HTR-8/SVneo (cell line): ENCODE measurements around the gene TRIM2.
"Not testable (repeated sequence)": the region's sequence is repeated elsewhere in the genome, so short reads cannot be mapped to it uniquely, and the experiment has no call there.

Experiments
- DNase-seq: peaks from one replicate; pipeline ENCODE4 v3.0.0; 2011; ENCODE audit warnings: low spot score, mixed read lengths; ENCODE audit not compliant: insufficient read length
- FAIRE-seq: peaks from 2 replicates; lab custom pipeline; 2011; peaks lifted over from hg19 to GRCh38; lab: Jason Lieb, UNC

The TRIM2 gene

GRCh38 chr4:153186046-153186728 is 18.1 kb upstream of the TRIM2 start:
- no peak for FAIRE-seq
- DNase-seq, result no peak

GRCh38 chr4:153189016-153189801 is 15.0 kb upstream of the TRIM2 start:
- FAIRE-seq, result no peak
- DNase-seq, result no peak

GRCh38 chr4:153191795-153192363 is 12.4 kb upstream of the TRIM2 start:
- no peak for FAIRE-seq
- no peak for DNase-seq

GRCh38 chr4:153197301-153197700 is 6.9 kb upstream of the TRIM2 start:
- FAIRE-seq (no peak), DNase-seq (no peak)

- no peak for FAIRE-seq
- DNase-seq, result no peak
Observed at GRCh38 chr4:153198719-153199118, 5.5 kb upstream of the TRIM2 start.

- FAIRE-seq, DNase-seq: not testable (repeated sequence)
Observed at GRCh38 chr4:153203746-153204145, 497 bp upstream of the TRIM2 start.

- no peak for DNase-seq
- no peak for FAIRE-seq
Observed at GRCh38 chr4:153204728-153205648, 745 bp downstream of the TRIM2 start.

GRCh38 chr4:153205757-153206156 is 1.5 kb downstream of the TRIM2 start:
- no peak for DNase-seq
- no peak for FAIRE-seq

GRCh38 chr4:153206534-153206933 is 2.3 kb downstream of the TRIM2 start:
- FAIRE-seq (no peak), DNase-seq (no peak)

GRCh38 chr4:153207027-153207426 is 2.8 kb downstream of the TRIM2 start:
- DNase-seq (no peak), FAIRE-seq (no peak)

GRCh38 chr4:153207567-153207966 is 3.3 kb downstream of the TRIM2 start:
- peak; percentile 56 for DNase-seq
- FAIRE-seq, result peak; percentile 33

GRCh38 chr4:153209410-153209809 is 5.2 kb downstream of the TRIM2 start:
- FAIRE-seq, result no peak
- no peak for DNase-seq

- no peak for FAIRE-seq
- no peak for DNase-seq
Observed at GRCh38 chr4:153210727-153211126, 6.5 kb downstream of the TRIM2 start.

GRCh38 chr4:153211986-153212728 is 7.9 kb downstream of the TRIM2 start:
- FAIRE-seq (peak; percentile 16), DNase-seq (no peak)

GRCh38 chr4:153212736-153213135 is 8.5 kb downstream of the TRIM2 start:
- FAIRE-seq (peak; percentile 31), DNase-seq (no peak)

- FAIRE-seq (no peak), DNase-seq (no peak)
Observed at GRCh38 chr4:153215921-153216320, 11.7 kb downstream of the TRIM2 start.

- no peak for FAIRE-seq
- DNase-seq, result no peak
Observed at GRCh38 chr4:153216546-153216945, 12.3 kb downstream of the TRIM2 start.

GRCh38 chr4:153217440-153217839 is 13.2 kb downstream of the TRIM2 start:
- FAIRE-seq, result no peak
- DNase-seq, result no peak

- FAIRE-seq (no peak), DNase-seq (no peak)
Observed at GRCh38 chr4:153218961-153219360, 14.7 kb downstream of the TRIM2 start.
